Calu3 (cell line): ENCODE data around the gene TSPAN13. TPM values are rescaled to one million over a fixed set of nuclear protein-coding genes. Genes with fewer than 3 reads are reported as not detected.

Experiments used
- BruUV-seq: library from RNA; stranded (reverse); fragments of 400-500 nt; replicated peaks from 2 replicates; lab custom pipeline; 2021; lab: Mats Ljungman, UMichigan
- CTCF ChIA-PET: fragments of 300-600 bp; sonication (Branson Sonifier 250); formaldehyde crosslinking; loops from one replicate; lab custom pipeline; 2022; ENCODE audit warnings: antibody characterized with exemption; lab: Charles Lee
- DNase-seq: peaks from one replicate; pipeline ENCODE4 v3.0.0; 2022
- H3K27ac Mint-ChIP-seq: one replicate; pipeline ENCODE4 v1.8.0; 2022; ENCODE audit warnings: mixed read lengths; ENCODE audit not compliant: unreplicated experiment
- H3K27me3 Mint-ChIP-seq: one replicate; pipeline ENCODE4 v1.8.0; 2022; ENCODE audit warnings: mixed read lengths; ENCODE audit not compliant: unreplicated experiment
- H3K36me3 Mint-ChIP-seq: one replicate; pipeline ENCODE4 v1.8.0; 2022; ENCODE audit warnings: mild to moderate bottlenecking, moderate library complexity, mixed read lengths; ENCODE audit not compliant: insufficient read depth, unreplicated experiment
- H3K4me1 Mint-ChIP-seq: one replicate; pipeline ENCODE4 v1.8.0; 2022; ENCODE audit warnings: mild to moderate bottlenecking, low read depth, mixed read lengths; ENCODE audit not compliant: unreplicated experiment
- H3K4me3 Mint-ChIP-seq: one replicate; pipeline ENCODE4 v1.8.0; 2022; ENCODE audit warnings: mild to moderate bottlenecking, low read depth, moderate library complexity, mixed read lengths; ENCODE audit not compliant: unreplicated experiment
- H3K9me3 Mint-ChIP-seq: one replicate; pipeline ENCODE4 v1.8.0; 2022; ENCODE audit warnings: low read depth, mixed read lengths; ENCODE audit not compliant: unreplicated experiment
- intact Hi-C: fragments of 100-400 bp; cut with micrococcal nuclease; formaldehyde crosslinking; loops from one replicate; pipeline ENCODE4 v1.10.0; 2022; ENCODE audit not compliant: unreplicated experiment
- total RNA-seq: library from RNA; stranded (reverse); gene quantifications from 2 replicates; pipeline ENCODE4 v1.2.3, GENCODE V29; 2022
- TF ChIP-seq, protein P1 (sequence below): fragments of 200-600 bp; IDR thresholded peaks from one replicate; pipeline ENCODE4 v1.8.0; 2022; ENCODE audit warnings: antibody characterized with exemption; ENCODE audit not compliant: unreplicated experiment

The TSPAN13 gene
- total RNA-seq, 1 experiment from 2014 or later: 148 TPM

DNA sequence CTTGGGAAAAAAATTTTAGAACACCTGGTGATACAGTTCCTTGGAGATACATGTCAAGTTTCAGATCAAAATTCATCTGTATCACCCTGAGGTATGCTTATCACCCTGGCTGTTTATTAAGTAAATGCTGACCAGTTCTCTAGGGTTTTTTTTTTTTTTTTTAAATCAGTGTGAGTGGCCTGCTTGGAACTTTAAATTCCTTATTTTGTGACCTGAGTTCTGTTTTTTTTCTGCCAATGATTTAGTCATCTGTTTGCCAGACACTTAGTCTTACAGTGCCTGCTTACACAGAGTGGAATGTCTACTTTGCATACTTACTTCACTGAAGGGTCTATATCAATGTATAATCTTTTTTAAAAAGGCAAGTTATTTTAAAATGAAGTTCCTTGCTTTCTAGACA is 1.8 kb downstream of the TSPAN13 start:
- H3K4me1 Mint-ChIP-seq: peaks cover 34% of the 10 kb centered on the region
- TF ChIP-seq, protein P1, sequence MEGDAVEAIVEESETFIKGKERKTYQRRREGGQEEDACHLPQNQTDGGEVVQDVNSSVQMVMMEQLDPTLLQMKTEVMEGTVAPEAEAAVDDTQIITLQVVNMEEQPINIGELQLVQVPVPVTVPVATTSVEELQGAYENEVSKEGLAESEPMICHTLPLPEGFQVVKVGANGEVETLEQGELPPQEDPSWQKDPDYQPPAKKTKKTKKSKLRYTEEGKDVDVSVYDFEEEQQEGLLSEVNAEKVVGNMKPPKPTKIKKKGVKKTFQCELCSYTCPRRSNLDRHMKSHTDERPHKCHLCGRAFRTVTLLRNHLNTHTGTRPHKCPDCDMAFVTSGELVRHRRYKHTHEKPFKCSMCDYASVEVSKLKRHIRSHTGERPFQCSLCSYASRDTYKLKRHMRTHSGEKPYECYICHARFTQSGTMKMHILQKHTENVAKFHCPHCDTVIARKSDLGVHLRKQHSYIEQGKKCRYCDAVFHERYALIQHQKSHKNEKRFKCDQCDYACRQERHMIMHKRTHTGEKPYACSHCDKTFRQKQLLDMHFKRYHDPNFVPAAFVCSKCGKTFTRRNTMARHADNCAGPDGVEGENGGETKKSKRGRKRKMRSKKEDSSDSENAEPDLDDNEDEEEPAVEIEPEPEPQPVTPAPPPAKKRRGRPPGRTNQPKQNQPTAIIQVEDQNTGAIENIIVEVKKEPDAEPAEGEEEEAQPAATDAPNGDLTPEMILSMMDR: no peak
- H3K9me3 Mint-ChIP-seq: no peaks in the 10 kb centered on the region
- intact Hi-C loops: loop anchor here (2.0 kb wide), 1 partner anchor 37 kb away; no protein-coding TSS in a partner anchor
- CTCF ChIA-PET: interaction anchor here (0.6 to 1.9 kb wide), 2 partner anchors 31 to 648 kb away, joined by 3 to 6 read pairs; no protein-coding TSS in a partner anchor
- BruUV-seq: no TSS peak
- DNase-seq: no peak
- peaks cover 26% of the 10 kb centered on the region for H3K36me3 Mint-ChIP-seq
- H3K27me3 Mint-ChIP-seq: no peaks in the 10 kb centered on the region
- peak overlapping the region; percentile 82 for H3K27ac Mint-ChIP-seq
- peak overlapping the region; percentile 90 for H3K4me3 Mint-ChIP-seq

DNA sequence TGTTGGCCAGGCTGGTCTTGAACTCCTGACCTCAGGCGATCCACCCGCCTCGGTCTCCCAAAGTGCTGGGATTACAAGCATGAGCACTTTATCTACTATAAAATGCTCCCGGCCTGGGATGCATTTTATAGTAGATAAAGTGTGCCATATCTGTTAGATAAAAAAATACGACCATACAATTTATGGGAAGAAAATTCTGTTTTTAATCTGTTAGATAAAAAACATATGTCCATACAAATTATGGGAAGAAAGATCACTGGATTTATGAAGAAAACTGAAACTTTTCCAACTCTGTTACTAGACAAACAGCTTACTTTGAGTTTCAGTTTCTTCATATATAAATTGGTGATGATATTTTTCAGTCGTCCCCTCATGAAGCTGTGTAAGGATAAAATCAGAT is 4.5 kb downstream of the TSPAN13 start:
- Mint-ChIP-seq H3K27ac (no peak overlapping the region), H3K36me3 (peaks cover 25% of the 10 kb centered on the region), H3K27me3 (no peaks in the 10 kb centered on the region), H3K4me3 (no peak overlapping the region), H3K4me1 (peaks cover 46% of the 10 kb centered on the region), H3K9me3 (peaks cover 2% of the 10 kb centered on the region)
- TF ChIP-seq, protein P1: no peak
- CTCF ChIA-PET: no interaction called here
- intact Hi-C loops: no loop called here
- DNase-seq: no peak
- no TSS peak for BruUV-seq

DNA sequence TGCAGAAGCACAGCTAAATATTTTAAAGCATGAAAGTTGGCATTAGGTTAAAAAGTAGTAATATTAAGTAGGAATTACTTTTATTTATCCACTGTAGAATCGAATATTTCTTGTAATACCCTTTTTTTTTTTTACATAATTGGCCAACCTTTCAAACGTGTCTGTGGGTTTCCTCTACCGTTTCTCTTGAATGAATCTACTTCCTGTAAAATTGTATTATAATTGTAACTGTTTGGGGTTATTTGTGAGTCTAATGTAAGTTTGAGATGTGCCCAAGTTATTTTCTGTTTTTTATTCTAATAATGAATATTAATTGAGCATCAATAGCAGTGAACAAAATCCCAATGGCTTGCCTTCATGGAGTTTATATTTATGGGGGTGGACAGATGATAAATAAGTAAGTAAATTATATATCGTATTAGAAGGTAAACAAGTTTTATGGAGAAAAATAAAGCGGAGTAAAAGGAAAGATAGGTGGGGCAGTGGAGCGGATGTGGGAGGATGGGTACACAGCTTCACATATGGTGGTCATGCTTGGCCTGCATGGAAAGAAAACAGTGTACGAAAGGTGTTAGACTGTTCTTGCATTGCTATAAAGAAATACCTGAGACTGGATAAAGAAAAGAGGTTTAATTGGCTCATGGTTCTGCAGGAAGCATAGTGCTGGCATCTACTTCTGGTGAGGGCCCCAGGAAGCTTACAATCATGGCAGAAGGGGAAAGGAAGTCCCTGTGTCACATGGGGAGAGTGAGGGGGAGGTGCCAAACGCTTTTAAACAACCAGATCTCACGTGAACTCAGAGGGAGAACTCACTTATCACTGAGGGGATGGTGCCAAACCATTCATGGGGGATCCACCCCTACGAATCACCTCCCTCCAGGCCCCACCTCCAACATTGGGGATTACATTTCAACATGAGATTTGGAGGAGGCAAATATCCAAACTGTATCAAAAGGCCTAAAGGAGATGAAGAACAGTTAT is 5.4 kb downstream of the TSPAN13 start:
- TF ChIP-seq, protein P1: no peak
- no TSS peak for BruUV-seq
- no peak for DNase-seq
- Mint-ChIP-seq H3K27ac (no peak overlapping the region), H3K9me3 (peaks cover 2% of the 10 kb centered on the region), H3K4me1 (peaks cover 40% of the 10 kb centered on the region), H3K27me3 (no peaks in the 10 kb centered on the region), H3K4me3 (no peak overlapping the region), H3K36me3 (peaks cover 16% of the 10 kb centered on the region)
- CTCF ChIA-PET: no interaction called here
- intact Hi-C loops: no loop called here

DNA sequence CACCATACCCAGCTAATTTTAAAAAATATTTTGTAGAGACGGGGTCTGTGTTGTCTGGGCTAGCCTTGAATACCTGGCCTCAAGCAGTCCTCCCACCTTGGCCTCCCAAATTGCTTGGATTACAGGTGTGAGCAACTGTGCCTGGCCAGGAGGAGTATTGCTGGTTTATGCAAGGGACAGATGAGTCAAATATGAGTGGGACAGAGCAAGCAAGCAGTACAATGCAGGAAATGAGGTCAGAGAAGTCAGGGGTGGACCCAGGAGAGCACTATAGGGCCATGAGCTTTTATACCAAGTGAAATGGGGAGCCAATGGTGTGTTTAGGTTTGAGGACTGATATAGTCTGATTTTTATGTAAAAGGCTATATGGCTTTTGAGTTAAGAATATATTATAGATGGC is 6.3 kb downstream of the TSPAN13 start:
- Mint-ChIP-seq H3K9me3 (peaks cover 2% of the 10 kb centered on the region), H3K36me3 (peaks cover 7% of the 10 kb centered on the region), H3K4me3 (no peak overlapping the region), H3K27me3 (no peaks in the 10 kb centered on the region), H3K27ac (no peak overlapping the region), H3K4me1 (peaks cover 40% of the 10 kb centered on the region)
- CTCF ChIA-PET: no interaction called here
- TF ChIP-seq, protein P1: no peak
- DNase-seq: no peak
- BruUV-seq: no TSS peak
- intact Hi-C loops: no loop called here
